HG03103 (cell line): ENCODE results near the gene CD27.
"Not testable (repeated sequence)": the region's sequence is repeated elsewhere in the genome, so short reads cannot be mapped to it uniquely, and the experiment has no call there.

ENCODE experiments used
- ATAC-seq: cut with Tn5 transposase; IDR thresholded peaks from one replicate; pipeline ENCODE4 v1.9.1; 2021; ENCODE audit warnings: low read depth; ENCODE audit not compliant: unreplicated experiment

The CD27 gene

GRCh38 chr12:6444704-6445688 is at the start of gene CD27:
Gene CD27 (plus strand): TSS chr12:6444955. CDS start chr12:6445096, 141 bp downstream.
- no peak for ATAC-seq

GRCh38 chr12:6396031-6396430 is 48.7 kb upstream of the CD27 start:
- no peak for ATAC-seq

- no peak for ATAC-seq
These were observed 44.7 kb upstream of the CD27 start for GRCh38 chr12:6399884-6400644.

- no peak for ATAC-seq
These were observed 40.4 kb upstream of the CD27 start for GRCh38 chr12:6404390-6404789.

- ATAC-seq, result no peak
These were observed 38.8 kb upstream of the CD27 start for GRCh38 chr12:6405963-6406362.

GRCh38 chr12:6407236-6407954 is 37.4 kb upstream of the CD27 start:
- ATAC-seq, result no peak

- ATAC-seq, result no peak
These were observed 28.2 kb upstream of the CD27 start for GRCh38 chr12:6416596-6416995.

GRCh38 chr12:6418796-6419195 is 26.0 kb upstream of the CD27 start:
- no peak for ATAC-seq

GRCh38 chr12:6420364-6420763 is 24.4 kb upstream of the CD27 start:
- no peak for ATAC-seq

GRCh38 chr12:6423267-6424007 is 21.3 kb upstream of the CD27 start:
- ATAC-seq, result no peak

GRCh38 chr12:6424008-6424347 is 20.8 kb upstream of the CD27 start:
- no peak for ATAC-seq

GRCh38 chr12:6424866-6425265 is 19.9 kb upstream of the CD27 start:
- ATAC-seq, result no peak

- no peak for ATAC-seq
These were observed 18.9 kb upstream of the CD27 start for GRCh38 chr12:6425590-6426531.

GRCh38 chr12:6426882-6427671 is 17.7 kb upstream of the CD27 start:
- peak; percentile 66 for ATAC-seq

- ATAC-seq, result not testable (repeated sequence)
These were observed 17.0 kb upstream of the CD27 start for GRCh38 chr12:6427796-6428195.

GRCh38 chr12:6428326-6428725 is 16.4 kb upstream of the CD27 start:
- ATAC-seq, result no peak

- ATAC-seq, result no peak
These were observed 14.4 kb upstream of the CD27 start for GRCh38 chr12:6430124-6430989.
